SK-N-SH (cell line): ENCODE results near the gene MACROD2. TPM values are rescaled to one million over a fixed set of nuclear protein-coding genes. Genes with fewer than 3 reads are reported as not detected.

Experiments used
- CTCF ChIA-PET: fragments of 300-600, 350-600 bp; formaldehyde crosslinking; extraction: SDS; loops from one replicate; lab custom pipeline; 2021; lab: Yijun Ruan, JAX
- POLR2A ChIA-PET: fragments of 350-600 bp; sonication (Branson Sonifier 250); formaldehyde crosslinking; extraction: SDS; loops from one replicate; lab custom pipeline; 2020; ENCODE audit warnings: antibody characterized with exemption, inconsistent platforms; lab: Yijun Ruan, JAX
- DNase-seq: peaks from one replicate; pipeline ENCODE4 v3.0.0; 2012
- H2AFZ ChIP-seq: fragments of 200-600 bp; sonication (generic); 2 replicates; pipeline ENCODE4 v1.8.1; 2016; ENCODE audit warnings: antibody characterized with exemption, mild to moderate bottlenecking, low read depth
- H3F3A ChIP-seq: fragments of 200-600 bp; sonication (generic); replicated peaks from 2 replicates; pipeline ENCODE3; 2016; ENCODE audit warnings: antibody characterized with exemption, mild to moderate bottlenecking; ENCODE audit not compliant: insufficient read depth
- H3K27ac ChIP-seq, 2 experiments: fragments of 200-500 bp in 1 of 2; fragments of 200-600 bp in 1 of 2; sonication (Bioruptor generic) in 1 of 2; sonication (generic), shearing (Covaris generic) in 1 of 2; 2 replicates each; pipeline versions ENCODE4 v1.5.1 to v1.6.1; 2014 to 2016; ENCODE audit warnings: low read depth in 2 of 2, inconsistent platforms in 1 of 2, low read length in 1 of 2, mild to moderate bottlenecking in 1 of 2, mixed read lengths in 1 of 2
- H3K27me3 ChIP-seq: fragments of 200-600 bp; sonication (generic), shearing (Covaris generic); 2 replicates; pipeline ENCODE4 v1.6.1; 2016; ENCODE audit warnings: mixed run types; ENCODE audit not compliant: insufficient read depth
- H3K36me3 ChIP-seq, 2 experiments: fragments of 200-500 bp in 1 of 2; fragments of 200-600 bp in 1 of 2; sonication (Bioruptor generic) in 1 of 2; sonication (generic) in 1 of 2; replicated peaks in 1 of 2; 2 replicates each; pipeline versions ENCODE3 to v1.5.1; 2014 to 2016; ENCODE audit warnings: low read length in 1 of 2, mild to moderate bottlenecking in 1 of 2; ENCODE audit not compliant: insufficient read depth in 2 of 2, control insufficient read depth in 1 of 2
- H3K4me1 ChIP-seq, 2 experiments: fragments of 200-500 bp in 1 of 2; fragments of 200-600 bp in 1 of 2; sonication (Bioruptor generic) in 1 of 2; sonication (generic), shearing (Covaris generic) in 1 of 2; 2 replicates each; pipeline versions ENCODE4 v1.5.1 to v1.6.1; 2014 to 2016; ENCODE audit warnings: low read depth in 1 of 2, low read length in 1 of 2, mixed run types in 1 of 2; ENCODE audit not compliant: insufficient read depth in 2 of 2, control insufficient read depth in 1 of 2
- H3K4me2 ChIP-seq: fragments of 200-600 bp; sonication (generic), shearing (Covaris generic); 2 replicates; pipeline ENCODE4 v1.6.1; 2017; ENCODE audit warnings: mixed run types
- H3K4me3 ChIP-seq, 2 experiments: fragments of 200-500 bp in 1 of 2; fragments of 200-600 bp in 1 of 2; sonication (Bioruptor generic) in 1 of 2; sonication (generic), shearing (Covaris generic) in 1 of 2; 2 replicates each; pipeline versions ENCODE4 v1.5.1 to v1.8.1; 2014 to 2016; ENCODE audit warnings: low read depth in 2 of 2, inconsistent platforms in 1 of 2, low read length in 1 of 2, mild to moderate bottlenecking in 1 of 2, mixed read lengths in 1 of 2, moderate library complexity in 1 of 2
- H3K79me2 ChIP-seq: fragments of 200-600 bp; sonication (generic); 2 replicates; pipeline ENCODE4 v1.8.1; 2017; ENCODE audit warnings: mild to moderate bottlenecking; ENCODE audit not compliant: insufficient read depth
- H3K9ac ChIP-seq: fragments of 200-600 bp; sonication (generic); 2 replicates; pipeline ENCODE4 v1.6.1; 2017; ENCODE audit warnings: mixed run types
- H3K9me2 ChIP-seq: fragments of 200-600 bp; sonication (generic); 2 replicates; pipeline ENCODE4 v1.6.1; 2017; ENCODE audit warnings: mixed run types
- H3K9me3 ChIP-seq: fragments of 200-600 bp; sonication (generic); 2 replicates; pipeline ENCODE4 v1.6.1; 2017; ENCODE audit warnings: mixed run types, mild to moderate bottlenecking, moderate library complexity
- H4K20me1 ChIP-seq: fragments of 200-600 bp; sonication (generic); 2 replicates; pipeline ENCODE4 v1.6.1; 2017; ENCODE audit warnings: mild to moderate bottlenecking, mixed run types; ENCODE audit not compliant: insufficient read depth
- ELF1 ChIP-seq: IDR thresholded peaks from 2 replicates; pipeline ENCODE4 v1.4.0; 2012
- FOXJ3 ChIP-seq: sonication (generic); formaldehyde crosslinking; IDR thresholded peaks from 2 replicates; pipeline ENCODE4 v1.5.1; 2020; ENCODE audit warnings: mild to moderate bottlenecking, missing genetic modification reagents
- FOXM1 ChIP-seq: IDR thresholded peaks from 2 replicates; pipeline ENCODE4 v1.4.0; 2012; ENCODE audit warnings: low read depth, mild to moderate bottlenecking
- GABPA ChIP-seq: IDR thresholded peaks from 2 replicates; pipeline ENCODE4 v1.4.0; 2012; ENCODE audit warnings: low read depth, mild to moderate bottlenecking
- IRF3 ChIP-seq: fragments of 150-350 bp; IDR thresholded peaks from 2 replicates; pipeline ENCODE4 v1.6.1; 2016; ENCODE audit warnings: mild to moderate bottlenecking, low read depth, low read length
- POLR2AphosphoS5 ChIP-seq: IDR thresholded peaks from 2 replicates; pipeline ENCODE4 v1.6.1; 2012; ENCODE audit warnings: low read depth, low read length
- RAD21 ChIP-seq: IDR thresholded peaks from 2 replicates; pipeline ENCODE4 v1.6.1; 2012; ENCODE audit warnings: mild to moderate bottlenecking, low read length
- SIN3A ChIP-seq: IDR thresholded peaks from 2 replicates; pipeline ENCODE4 v1.6.1; 2012; ENCODE audit warnings: low read depth, mild to moderate bottlenecking, low read length, moderate library complexity, borderline replicate concordance
- SMC3 ChIP-seq: IDR thresholded peaks from 2 replicates; pipeline ENCODE4 v1.6.1; 2012; ENCODE audit warnings: low read depth, low read length, improper control_type of control experiment
- USF2 ChIP-seq: fragments of 150-350 bp; IDR thresholded peaks from 2 replicates; pipeline ENCODE4 v1.6.1; 2017; ENCODE audit warnings: antibody characterized with exemption, low read length, low read depth, borderline replicate concordance
- YY1 ChIP-seq: IDR thresholded peaks from 2 replicates; pipeline ENCODE4 v1.4.0; 2012; ENCODE audit warnings: low read depth, mild to moderate bottlenecking
- WGBS: methylation state at CpG from one replicate; pipeline ENCODE4 v1.1.6; 2017; ENCODE audit warnings: low lambda C conversion rate; 5-methylcytosine and 5-hydroxymethylcytosine counted together
- polyA plus RNA-seq, 3 experiments: library from polyadenylated mRNA; depleted of rRNA; stranded (reverse); fragments of >200 nt; gene quantifications; 2 replicates each; pipeline ENCODE4 v1.2.3, GENCODE V29; 2012
- TF ChIP-seq, protein P1 (sequence below): IDR thresholded peaks from 2 replicates; pipeline ENCODE4 v1.4.0; 2012; ENCODE audit warnings: low read depth, borderline replicate concordance
- TF ChIP-seq, protein P2 (sequence below): IDR thresholded peaks from 2 replicates; pipeline ENCODE4; 2012

Gene MACROD2
- polyA plus RNA-seq, 1 of the 3 experiments (the other 2 are of a cell fraction), result 0.33 TPM

- no peak for TF ChIP-seq IRF3
- TF ChIP-seq, all 33 proteins: peak for 0
Observed at GRCh38 chr20:16005915-16006493, 2010.7 kb downstream of the MACROD2 start (continued).

DNA sequence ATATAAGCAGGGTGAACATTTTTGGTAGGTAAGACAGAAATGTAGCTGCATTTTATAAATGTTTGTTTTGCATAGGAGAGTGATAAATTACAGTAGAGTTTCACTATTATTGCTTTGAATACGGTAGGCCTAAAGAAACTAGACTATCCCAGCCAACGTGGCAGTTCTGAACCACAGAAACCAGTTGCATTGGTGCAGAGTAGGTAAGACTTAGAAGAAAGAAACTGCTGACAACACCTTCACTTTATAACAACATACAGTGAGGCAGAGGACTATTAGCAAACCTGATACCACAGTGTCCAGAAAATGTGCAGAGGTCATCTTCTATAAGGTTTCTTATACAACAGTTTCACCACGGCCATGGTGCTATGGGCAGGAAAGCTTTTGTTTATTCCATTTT lies 2011.8 kb downstream of the MACROD2 start:
- Histone ChIP-seq H3K9me3 (no peaks in the 10 kb centered on the region), H3K27ac (no peak overlapping the region), H3K27me3 (no peaks in the 10 kb centered on the region), H3F3A (no peaks in the 10 kb centered on the region), H3K9me2 (no peaks in the 10 kb centered on the region), H3K9ac (no peak overlapping the region), H3K4me3 (no peak overlapping the region), H4K20me1 (no peaks in the 10 kb centered on the region), H3K79me2 (no peaks in the 10 kb centered on the region), H3K4me1 (peaks cover 0 to 3% of the 10 kb centered on the region in 2 experiments; a peak in 1 of 4 replicates), H3K36me3 (no peaks in the 10 kb centered on the region), H3K4me2 (no peak overlapping the region), H2AFZ (no peak overlapping the region)
- no peak for DNase-seq
- 41% methylated on average over 3 of the region's 3 CpGs for WGBS
- TF ChIP-seq USF2 (no peak), SMC3 (no peak), GABPA (no peak), FOXM1 (no peak), IRF3 (no peak), FOXJ3 (CRISPR knock-in tag) (no peak), SIN3A (no peak), POLR2AphosphoS5 (no peak)
- TF ChIP-seq, protein P1, sequence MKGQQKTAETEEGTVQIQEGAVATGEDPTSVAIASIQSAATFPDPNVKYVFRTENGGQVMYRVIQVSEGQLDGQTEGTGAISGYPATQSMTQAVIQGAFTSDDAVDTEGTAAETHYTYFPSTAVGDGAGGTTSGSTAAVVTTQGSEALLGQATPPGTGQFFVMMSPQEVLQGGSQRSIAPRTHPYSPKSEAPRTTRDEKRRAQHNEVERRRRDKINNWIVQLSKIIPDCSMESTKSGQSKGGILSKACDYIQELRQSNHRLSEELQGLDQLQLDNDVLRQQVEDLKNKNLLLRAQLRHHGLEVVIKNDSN, result no peak
- POLR2A ChIA-PET, result no interaction called here
- CTCF ChIA-PET, result interaction anchor here (1.1 kb wide), 1 partner anchor 13 kb away, joined by 4 read pairs; no protein-coding TSS in a partner anchor

DNA sequence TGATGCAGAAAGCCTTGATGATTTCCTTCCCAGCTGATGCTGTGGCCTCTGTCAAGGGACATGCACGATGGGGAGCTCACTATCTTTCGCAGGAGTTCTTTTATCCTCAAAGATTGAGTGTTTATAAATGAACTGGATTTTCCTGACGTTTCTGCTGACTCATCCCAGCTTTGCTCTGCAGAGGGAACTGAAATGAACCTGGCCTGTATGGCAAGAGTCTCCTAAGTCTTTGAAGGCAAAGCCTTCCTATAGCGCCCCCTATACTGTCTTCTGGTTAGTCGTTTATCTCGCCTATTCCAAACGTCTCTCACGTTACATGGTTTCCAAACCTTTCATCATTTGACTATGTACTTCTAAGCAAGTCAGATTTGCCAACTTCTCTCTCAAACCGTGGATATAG lies 2012.6 kb downstream of the MACROD2 start:
- no peaks in the 10 kb centered on the region for H3K27me3 ChIP-seq
- TF ChIP-seq, protein P2, sequence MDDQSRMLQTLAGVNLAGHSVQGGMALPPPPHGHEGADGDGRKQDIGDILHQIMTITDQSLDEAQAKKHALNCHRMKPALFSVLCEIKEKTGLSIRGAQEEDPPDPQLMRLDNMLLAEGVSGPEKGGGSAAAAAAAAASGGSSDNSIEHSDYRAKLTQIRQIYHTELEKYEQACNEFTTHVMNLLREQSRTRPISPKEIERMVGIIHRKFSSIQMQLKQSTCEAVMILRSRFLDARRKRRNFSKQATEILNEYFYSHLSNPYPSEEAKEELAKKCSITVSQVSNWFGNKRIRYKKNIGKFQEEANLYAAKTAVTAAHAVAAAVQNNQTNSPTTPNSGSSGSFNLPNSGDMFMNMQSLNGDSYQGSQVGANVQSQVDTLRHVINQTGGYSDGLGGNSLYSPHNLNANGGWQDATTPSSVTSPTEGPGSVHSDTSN, result no peak
- no peak for TF ChIP-seq RAD21
- TF ChIP-seq ELF1, result no peak
- no peak for TF ChIP-seq YY1
- TF ChIP-seq, all 33 proteins: peak for 0
- Histone ChIP-seq H3K9me2 (no peaks in the 10 kb centered on the region), H3K4me1 (peaks cover 0 to 3% of the 10 kb centered on the region in 2 experiments; a peak in 1 of 4 replicates), H3K36me3 (no peaks in the 10 kb centered on the region), H3K27ac (no peak overlapping the region), H3K9ac (no peak overlapping the region), H2AFZ (no peak overlapping the region), H3F3A (no peaks in the 10 kb centered on the region), H3K4me2 (no peak overlapping the region), H3K9me3 (no peaks in the 10 kb centered on the region), H4K20me1 (no peaks in the 10 kb centered on the region), H3K79me2 (no peaks in the 10 kb centered on the region), H3K4me3 (no peak overlapping the region)
- no peak for DNase-seq
- 55% methylated on average over 9 of the region's 9 CpGs for WGBS
- CTCF ChIA-PET, result no interaction called here
- POLR2A ChIA-PET, result no interaction called here
